Peyer's patch (tissue), 4 donors: ENCODE measurements around the gene SCAF4. TPM values are rescaled to one million over a fixed set of nuclear protein-coding genes. Genes with fewer than 3 reads are reported as not detected.
A peak's percentile ranks its signal among the peaks of the same experiment; 100 is the strongest.
"Not testable (repeated sequence)": the region's sequence is repeated elsewhere in the genome, so short reads cannot be mapped to it uniquely, and the experiment has no call there.

Source experiments
- DNase-seq, 3 donors: peaks; one replicate each; pipeline ENCODE4 v3.0.0-alpha.2; 2017 to 2019
- H3K27ac ChIP-seq, 4 donors: fragments of 200-600 bp; sonication (generic); one replicate each; pipeline ENCODE4 v1.5.1; 2016 to 2019
- H3K27me3 ChIP-seq, 2 donors: fragments of 200-600 bp; sonication (generic); one replicate each; pipeline ENCODE4 v1.5.1; 2019
- H3K36me3 ChIP-seq, 3 donors: fragments of 200-600 bp; sonication (generic); one replicate each; pipeline ENCODE4 v1.5.1; 2016 to 2019
- H3K4me1 ChIP-seq, 4 donors: fragments of 200-600 bp; sonication (generic); one replicate each; pipeline ENCODE4 v1.5.1; 2016 to 2019
- H3K4me3 ChIP-seq, 4 donors: fragments of 200-600 bp; sonication (generic); 1 replicate in 3 of 4; 2 replicates in 1 of 4; pipeline ENCODE4 v1.5.1; 2016 to 2019; ENCODE audit warnings: mild to moderate bottlenecking in 1 of 4
- H3K9me3 ChIP-seq, 4 donors: fragments of 200-600 bp; sonication (generic); one replicate each; pipeline ENCODE4 v1.5.1; 2016 to 2019; ENCODE audit warnings: mild to moderate bottlenecking in 1 of 4
- CTCF ChIP-seq, 6 experiments: fragments of 450-650 bp in 4 of 6; fragments of 200-600 bp in 2 of 6; sonication (generic) in 1 of 6; IDR thresholded peaks; one replicate each; pipeline ENCODE4 v1.5.1; 2017 to 2019; ENCODE audit warnings: antibody characterized with exemption in 6 of 6, mild to moderate bottlenecking in 3 of 6, moderate library complexity in 1 of 6
- POLR2A ChIP-seq, 2 donors: fragments of 450-650 bp; IDR thresholded peaks; one replicate each; pipeline ENCODE4 v1.5.1; 2017; ENCODE audit warnings: antibody characterized with exemption in 2 of 2, mild to moderate bottlenecking in 2 of 2, moderate library complexity in 2 of 2
- total RNA-seq, 4 donors: library from RNA; depleted of rRNA; stranded (reverse); fragments of >200 nt; gene quantifications; one replicate each; pipeline ENCODE4 v1.1.0, GENCODE V29; 2016

SCAF4 gene
- total RNA-seq, 4 donors from 2014 or later: 26.4 to 33.1 (median 30.2) TPM

GRCh38 chr21:31644643-31645042 is 87.3 kb downstream of the SCAF4 start:
- Histone ChIP-seq H3K4me1 (peaks cover 0 to 8% (median 0%) of the 10 kb centered on the region in 4 donors), H3K27ac (peak overlapping the region in 2 of 4 donors; percentile 50 to 71), H3K27me3 (no peaks in the 10 kb centered on the region), H3K36me3 (no peaks in the 10 kb centered on the region), H3K4me3 (peak overlapping the region in 1 of 4 donors; percentile 7), H3K9me3 (no peaks in the 10 kb centered on the region)
- TF ChIP-seq POLR2A (IDR thresholded peaks at IDR 0.05): no peak
- no peak for TF ChIP-seq CTCF (IDR thresholded peaks at IDR 0.05)
- no peak for DNase-seq

- no peak overlapping the region for H3K27ac ChIP-seq
- no peak for DNase-seq
- no peaks in the 10 kb centered on the region for H3K27me3 ChIP-seq
- TF ChIP-seq CTCF (IDR thresholded peaks at IDR 0.05) (no peak), POLR2A (IDR thresholded peaks at IDR 0.05) (no peak)
- peaks cover 0 to 8% (median 0%) of the 10 kb centered on the region in 4 donors for H3K4me1 ChIP-seq
- H3K36me3 ChIP-seq: no peaks in the 10 kb centered on the region
- H3K4me3 ChIP-seq: no peak overlapping the region
- no peaks in the 10 kb centered on the region for H3K9me3 ChIP-seq
Measured at GRCh38 chr21:31641416-31641922, 90.4 kb downstream of the SCAF4 start.

- DNase-seq: no peak
- no peak overlapping the region for H3K27ac ChIP-seq
- H3K27me3 ChIP-seq: no peaks in the 10 kb centered on the region
- no peaks in the 10 kb centered on the region for H3K36me3 ChIP-seq
- H3K4me3 ChIP-seq: no peak overlapping the region
- no peaks in the 10 kb centered on the region for H3K9me3 ChIP-seq
- no peaks in the 10 kb centered on the region for H3K4me1 ChIP-seq
- no peak for TF ChIP-seq POLR2A (IDR thresholded peaks at IDR 0.05)
Measured at GRCh38 chr21:31636874-31637273, 95.0 kb downstream of the SCAF4 start.

GRCh38 chr21:31634993-31635392 is 96.9 kb downstream of the SCAF4 start:
- no peak for DNase-seq
- Histone ChIP-seq H3K36me3 (no peaks in the 10 kb centered on the region), H3K27ac (no peak overlapping the region), H3K27me3 (no peaks in the 10 kb centered on the region), H3K4me1 (no peaks in the 10 kb centered on the region), H3K9me3 (no peaks in the 10 kb centered on the region), H3K4me3 (no peak overlapping the region)
- no peak for TF ChIP-seq POLR2A (IDR thresholded peaks at IDR 0.05)
- TF ChIP-seq CTCF (IDR thresholded peaks at IDR 0.05): no peak

- H3K27ac ChIP-seq, H3K4me1 ChIP-seq, H3K36me3 ChIP-seq, H3K27me3 ChIP-seq, H3K4me3 ChIP-seq, H3K9me3 ChIP-seq, DNase-seq: not testable (repeated sequence)
Measured at GRCh38 chr21:31631881-31632280, 100.0 kb downstream of the SCAF4 start.

GRCh38 chr21:31629972-31630711 is 101.8 kb downstream of the SCAF4 start:
- Histone ChIP-seq H3K36me3 (no peaks in the 10 kb centered on the region), H3K4me1 (no peaks in the 10 kb centered on the region), H3K27me3 (no peaks in the 10 kb centered on the region), H3K9me3 (no peaks in the 10 kb centered on the region), H3K4me3 (no peak overlapping the region), H3K27ac (no peak overlapping the region)
- TF ChIP-seq POLR2A (IDR thresholded peaks at IDR 0.05) (no peak), CTCF (IDR thresholded peaks at IDR 0.05) (no peak)
- DNase-seq: peak in 1 of 3 donors; percentile 72
